Mammary epithelial cell (primary cell): ENCODE results near the gene ZNF780B.

Source experiments
- EZH2 ChIP-seq: IDR thresholded peaks from 2 replicates; pipeline ENCODE4 v1.6.1; 2012; ENCODE audit warnings: low read length, inconsistent platforms, borderline replicate concordance
- TF ChIP-seq, protein P1 (sequence below), 2 donors: IDR thresholded peaks in 1 of 2; conservative IDR thresholded peaks in 1 of 2; 2 replicates each; pipeline ENCODE4 v1.5.1; 2011 to 2012; ENCODE audit warnings: inconsistent platforms in 2 of 2, low read length in 2 of 2, mild to moderate bottlenecking in 2 of 2, control low read depth in 1 of 2, low read depth in 1 of 2; ENCODE audit not compliant: insufficient read depth in 1 of 2; ENCODE audit errors: extremely low read depth in 1 of 2

- TF ChIP-seq, protein P1, sequence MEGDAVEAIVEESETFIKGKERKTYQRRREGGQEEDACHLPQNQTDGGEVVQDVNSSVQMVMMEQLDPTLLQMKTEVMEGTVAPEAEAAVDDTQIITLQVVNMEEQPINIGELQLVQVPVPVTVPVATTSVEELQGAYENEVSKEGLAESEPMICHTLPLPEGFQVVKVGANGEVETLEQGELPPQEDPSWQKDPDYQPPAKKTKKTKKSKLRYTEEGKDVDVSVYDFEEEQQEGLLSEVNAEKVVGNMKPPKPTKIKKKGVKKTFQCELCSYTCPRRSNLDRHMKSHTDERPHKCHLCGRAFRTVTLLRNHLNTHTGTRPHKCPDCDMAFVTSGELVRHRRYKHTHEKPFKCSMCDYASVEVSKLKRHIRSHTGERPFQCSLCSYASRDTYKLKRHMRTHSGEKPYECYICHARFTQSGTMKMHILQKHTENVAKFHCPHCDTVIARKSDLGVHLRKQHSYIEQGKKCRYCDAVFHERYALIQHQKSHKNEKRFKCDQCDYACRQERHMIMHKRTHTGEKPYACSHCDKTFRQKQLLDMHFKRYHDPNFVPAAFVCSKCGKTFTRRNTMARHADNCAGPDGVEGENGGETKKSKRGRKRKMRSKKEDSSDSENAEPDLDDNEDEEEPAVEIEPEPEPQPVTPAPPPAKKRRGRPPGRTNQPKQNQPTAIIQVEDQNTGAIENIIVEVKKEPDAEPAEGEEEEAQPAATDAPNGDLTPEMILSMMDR (conservative IDR thresholded peaks at IDR 0.05 in 1 of 2, IDR thresholded peaks at IDR 0.05 in 1 of 2; ENCODE audit: extremely low read depth in 1 of 2, insufficient read depth in 1 of 2, low read depth in 1 of 2, low read length in 2 of 2) = no peak
- no peak for TF ChIP-seq EZH2
Measured at GRCh38 chr19:39987167-39987566, 68.9 kb downstream of the ZNF780B start.
